ENCODE data around the gene APOL6.

The APOL6 gene

GRCh38 chr22:35703861-35704584, 55.8 kb downstream of the APOL6 start:
- DNase-seq: peak; percentile 18
- no peak overlapping the region for H4K8ac ChIP-seq (ENCODE audit: low read length)
- peak overlapping the region; percentile 5 to 29 for H3K18ac ChIP-seq (ENCODE audit: low read depth in 1 of 2, low read length in 2 of 2)
- H2BK15ac ChIP-seq (ENCODE audit: low read depth, poor library complexity, severe bottlenecking): peak overlapping the region; percentile 75
- H2AFZ ChIP-seq (ENCODE audit: low read depth, low read length): no peak overlapping the region
- no peak overlapping the region for H3K4me3 ChIP-seq (ENCODE audit: insufficient read depth in 1 of 2, low read depth in 1 of 2, low read length in 2 of 2)
- 74% methylated on average over 7 of the region's 7 CpGs for WGBS
- H3K4me1 ChIP-seq (ENCODE audit: control insufficient read depth, insufficient read depth, low read depth, low read length): peaks cover 13% of the 10 kb centered on the region
- H2BK120ac ChIP-seq (ENCODE audit: low read depth, low read length): no peak overlapping the region
- no peaks in the 10 kb centered on the region for H3K27me3 ChIP-seq (ENCODE audit: control insufficient read depth in 1 of 2, insufficient read depth in 1 of 2, low read length in 2 of 2)
- H3K9ac ChIP-seq (ENCODE audit: low read length): no peak overlapping the region
- H3K4ac ChIP-seq (ENCODE audit: low read depth in 1 of 2, low read length in 2 of 2): no peak overlapping the region
- H2BK5ac ChIP-seq (ENCODE audit: low read depth, low read length, poor library complexity, severe bottlenecking): no peak overlapping the region
- peak overlapping the region; percentile 37 for H3K27ac ChIP-seq (ENCODE audit: low read length, poor library complexity, severe bottlenecking)
- no peak overlapping the region for H4K91ac ChIP-seq (ENCODE audit: low read length)
- H3K4me2 ChIP-seq (ENCODE audit: low read length, poor library complexity, severe bottlenecking): peak overlapping the region; percentile 21
- H3K79me1 ChIP-seq (replicated peaks; ENCODE audit: low read length, poor library complexity, severe bottlenecking): no peaks in the 10 kb centered on the region
- no peaks in the 10 kb centered on the region for H3K36me3 ChIP-seq (ENCODE audit: control insufficient read depth in 1 of 2, insufficient read depth in 2 of 2, low read depth in 1 of 2, low read length in 2 of 2)
- peak overlapping the region in 1 of 2 experiments; percentile 7 for H2BK12ac ChIP-seq (ENCODE audit: low read length in 2 of 2)
- no peak overlapping the region for H3K14ac ChIP-seq (ENCODE audit: low read length in 2 of 2)
- H3K9me3 ChIP-seq (ENCODE audit: control insufficient read depth, low read length): no peaks in the 10 kb centered on the region
- no peak overlapping the region for H3K23ac ChIP-seq (ENCODE audit: low read length in 2 of 2)
- no peak overlapping the region for H2AK5ac ChIP-seq (ENCODE audit: low read length, severe bottlenecking)

- H2BK5ac ChIP-seq (ENCODE audit: low read depth, low read length, poor library complexity, severe bottlenecking): no peak overlapping the region
- H3K23ac ChIP-seq (ENCODE audit: low read length in 2 of 2): no peak overlapping the region
- H3K79me1 ChIP-seq (replicated peaks; ENCODE audit: low read length, poor library complexity, severe bottlenecking): no peaks in the 10 kb centered on the region
- H4K91ac ChIP-seq (ENCODE audit: low read length): no peak overlapping the region
- no peak overlapping the region for H3K18ac ChIP-seq (ENCODE audit: low read depth in 1 of 2, low read length in 2 of 2)
- no peak overlapping the region for H2BK120ac ChIP-seq (ENCODE audit: low read depth, low read length)
- no peak overlapping the region for H3K4me3 ChIP-seq (ENCODE audit: insufficient read depth in 1 of 2, low read depth in 1 of 2, low read length in 2 of 2)
- no peak overlapping the region for H2BK12ac ChIP-seq (ENCODE audit: low read length in 2 of 2)
- H3K27me3 ChIP-seq (ENCODE audit: control insufficient read depth in 1 of 2, insufficient read depth in 1 of 2, low read length in 2 of 2): no peaks in the 10 kb centered on the region
- H3K36me3 ChIP-seq (ENCODE audit: control insufficient read depth in 1 of 2, insufficient read depth in 2 of 2, low read depth in 1 of 2, low read length in 2 of 2): no peaks in the 10 kb centered on the region
- H2BK15ac ChIP-seq (ENCODE audit: low read depth, poor library complexity, severe bottlenecking): no peak overlapping the region
- no peak overlapping the region for H2AFZ ChIP-seq (ENCODE audit: low read depth, low read length)
- H3K4me2 ChIP-seq (ENCODE audit: low read length, poor library complexity, severe bottlenecking): no peak overlapping the region
- H3K4ac ChIP-seq (ENCODE audit: low read depth in 1 of 2, low read length in 2 of 2): no peak overlapping the region
- H3K9ac ChIP-seq (ENCODE audit: low read length): no peak overlapping the region
- H3K14ac ChIP-seq (ENCODE audit: low read length in 2 of 2): no peak overlapping the region
- no peak overlapping the region for H3K27ac ChIP-seq (ENCODE audit: low read length, poor library complexity, severe bottlenecking)
- H4K8ac ChIP-seq (ENCODE audit: low read length): no peak overlapping the region
- H3K9me3 ChIP-seq (ENCODE audit: control insufficient read depth, low read length): no peaks in the 10 kb centered on the region
- DNase-seq: peak; percentile 81
- H2AK5ac ChIP-seq (ENCODE audit: low read length, severe bottlenecking): no peak overlapping the region
- H3K4me1 ChIP-seq (ENCODE audit: control insufficient read depth, insufficient read depth, low read depth, low read length): peaks cover 13% of the 10 kb centered on the region
- 18% methylated on average over 1 of the region's 3 CpGs for WGBS
Observed at GRCh38 chr22:35705141-35705540, 56.9 kb downstream of the APOL6 start.

GRCh38 chr22:35708453-35708852, 60.2 kb downstream of the APOL6 start:
- H2BK5ac ChIP-seq (ENCODE audit: low read depth, low read length, poor library complexity, severe bottlenecking): no peak overlapping the region
- 90% methylated on average over 7 of the region's 7 CpGs for WGBS

GRCh38 chr22:35708917-35709316, 60.7 kb downstream of the APOL6 start:
- H3K36me3 ChIP-seq (ENCODE audit: control insufficient read depth in 1 of 2, insufficient read depth in 2 of 2, low read depth in 1 of 2, low read length in 2 of 2): no peaks in the 10 kb centered on the region
- H3K14ac ChIP-seq (ENCODE audit: low read length in 2 of 2): no peak overlapping the region
- H3K27ac ChIP-seq (ENCODE audit: low read length, poor library complexity, severe bottlenecking): no peak overlapping the region
- H3K4me2 ChIP-seq (ENCODE audit: low read length, poor library complexity, severe bottlenecking): no peak overlapping the region
- no peak overlapping the region for H3K9ac ChIP-seq (ENCODE audit: low read length)
- no peak overlapping the region for H4K8ac ChIP-seq (ENCODE audit: low read length)
- no peak overlapping the region for H2BK15ac ChIP-seq (ENCODE audit: low read depth, poor library complexity, severe bottlenecking)
- H2AK5ac ChIP-seq (ENCODE audit: low read length, severe bottlenecking): no peak overlapping the region
- no peak overlapping the region for H3K23ac ChIP-seq (ENCODE audit: low read length in 2 of 2)
- no peak overlapping the region for H2BK12ac ChIP-seq (ENCODE audit: low read length in 2 of 2)
- no peak overlapping the region for H3K18ac ChIP-seq (ENCODE audit: low read depth in 1 of 2, low read length in 2 of 2)
- peaks cover 5% of the 10 kb centered on the region for H3K9me3 ChIP-seq (ENCODE audit: control insufficient read depth, low read length)
- H3K4me3 ChIP-seq (ENCODE audit: insufficient read depth in 1 of 2, low read depth in 1 of 2, low read length in 2 of 2): no peak overlapping the region
- H4K91ac ChIP-seq (ENCODE audit: low read length): no peak overlapping the region
- H2BK120ac ChIP-seq (ENCODE audit: low read depth, low read length): no peak overlapping the region
- H3K79me1 ChIP-seq (replicated peaks; ENCODE audit: low read length, poor library complexity, severe bottlenecking): no peaks in the 10 kb centered on the region
- peaks cover 9% of the 10 kb centered on the region for H3K4me1 ChIP-seq (ENCODE audit: control insufficient read depth, insufficient read depth, low read depth, low read length)
- WGBS: 98% methylated on average over 4 of the region's 7 CpGs
- H2BK5ac ChIP-seq (ENCODE audit: low read depth, low read length, poor library complexity, severe bottlenecking): no peak overlapping the region
- DNase-seq: no peak
- H2AFZ ChIP-seq (ENCODE audit: low read depth, low read length): no peak overlapping the region
- H3K4ac ChIP-seq (ENCODE audit: low read depth in 1 of 2, low read length in 2 of 2): no peak overlapping the region
- no peaks in the 10 kb centered on the region for H3K27me3 ChIP-seq (ENCODE audit: control insufficient read depth in 1 of 2, insufficient read depth in 1 of 2, low read length in 2 of 2)

More at GRCh38 chr22:35708453-35708852, 60.2 kb downstream of the APOL6 start:
- no peak overlapping the region for H2BK120ac ChIP-seq (ENCODE audit: low read depth, low read length)
- H4K91ac ChIP-seq (ENCODE audit: low read length): no peak overlapping the region
- no peak overlapping the region for H3K23ac ChIP-seq (ENCODE audit: low read length in 2 of 2)
- H3K14ac ChIP-seq (ENCODE audit: low read length in 2 of 2): no peak overlapping the region
- no peak overlapping the region for H2BK15ac ChIP-seq (ENCODE audit: low read depth, poor library complexity, severe bottlenecking)
- no peaks in the 10 kb centered on the region for H3K27me3 ChIP-seq (ENCODE audit: control insufficient read depth in 1 of 2, insufficient read depth in 1 of 2, low read length in 2 of 2)
- H4K8ac ChIP-seq (ENCODE audit: low read length): no peak overlapping the region
- peaks cover 5% of the 10 kb centered on the region for H3K9me3 ChIP-seq (ENCODE audit: control insufficient read depth, low read length)
- H3K79me1 ChIP-seq (replicated peaks; ENCODE audit: low read length, poor library complexity, severe bottlenecking): no peaks in the 10 kb centered on the region
- H2AFZ ChIP-seq (ENCODE audit: low read depth, low read length): no peak overlapping the region
- H2BK12ac ChIP-seq (ENCODE audit: low read length in 2 of 2): no peak overlapping the region
- no peak overlapping the region for H3K4me3 ChIP-seq (ENCODE audit: insufficient read depth in 1 of 2, low read depth in 1 of 2, low read length in 2 of 2)
- peaks cover 12% of the 10 kb centered on the region for H3K4me1 ChIP-seq (ENCODE audit: control insufficient read depth, insufficient read depth, low read depth, low read length)
- H3K18ac ChIP-seq (ENCODE audit: low read depth in 1 of 2, low read length in 2 of 2): no peak overlapping the region
- no peaks in the 10 kb centered on the region for H3K36me3 ChIP-seq (ENCODE audit: control insufficient read depth in 1 of 2, insufficient read depth in 2 of 2, low read depth in 1 of 2, low read length in 2 of 2)
- no peak overlapping the region for H2AK5ac ChIP-seq (ENCODE audit: low read length, severe bottlenecking)
- H3K4ac ChIP-seq (ENCODE audit: low read depth in 1 of 2, low read length in 2 of 2): no peak overlapping the region
- no peak overlapping the region for H3K27ac ChIP-seq (ENCODE audit: low read length, poor library complexity, severe bottlenecking)
- no peak overlapping the region for H3K4me2 ChIP-seq (ENCODE audit: low read length, poor library complexity, severe bottlenecking)
- H3K9ac ChIP-seq (ENCODE audit: low read length): no peak overlapping the region
- no peak for DNase-seq
